Ureter (tissue), 1 donor: Measurements from ENCODE around the gene APELA. TPM values are rescaled to one million over a fixed set of nuclear protein-coding genes. Genes with fewer than 3 reads are reported as not detected.
"Not testable (repeated sequence)": the region's sequence is repeated elsewhere in the genome, so short reads cannot be mapped to it uniquely, and the experiment has no call there.

Experiments
- DNase-seq: peaks from one replicate; pipeline ENCODE4 v3.0.0-alpha.2; 2020; ENCODE audit warnings: low spot score
- total RNA-seq: library from RNA; stranded (reverse); gene quantifications from one replicate; pipeline ENCODE4 v1.2.4, GENCODE V29; 2023
- donor health status: DM: yes; HTN: yes; CAD: no.

APELA gene
- total RNA-seq, 1 donor from 2014 or later = not detected

DNA sequence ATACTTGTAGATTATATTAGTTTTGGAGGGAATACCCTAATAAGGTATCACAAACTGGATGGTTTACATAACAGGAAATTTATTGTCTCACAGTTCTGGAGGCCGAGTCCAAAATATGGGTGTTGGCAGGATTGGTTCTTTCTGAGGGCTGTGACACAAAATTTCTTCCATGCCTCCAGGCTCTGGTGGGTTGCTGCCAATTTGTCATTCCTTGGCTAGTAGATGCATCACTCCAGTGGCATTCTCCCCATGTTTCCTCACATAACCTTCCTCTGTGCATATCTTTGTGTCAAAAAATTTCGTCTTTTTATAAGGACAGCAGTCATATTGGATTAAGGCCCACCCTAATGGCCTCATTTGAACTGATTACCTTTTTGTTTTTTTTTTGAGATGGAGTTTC is 49.3 kb downstream of the APELA start:
- DNase-seq = no peak

DNA sequence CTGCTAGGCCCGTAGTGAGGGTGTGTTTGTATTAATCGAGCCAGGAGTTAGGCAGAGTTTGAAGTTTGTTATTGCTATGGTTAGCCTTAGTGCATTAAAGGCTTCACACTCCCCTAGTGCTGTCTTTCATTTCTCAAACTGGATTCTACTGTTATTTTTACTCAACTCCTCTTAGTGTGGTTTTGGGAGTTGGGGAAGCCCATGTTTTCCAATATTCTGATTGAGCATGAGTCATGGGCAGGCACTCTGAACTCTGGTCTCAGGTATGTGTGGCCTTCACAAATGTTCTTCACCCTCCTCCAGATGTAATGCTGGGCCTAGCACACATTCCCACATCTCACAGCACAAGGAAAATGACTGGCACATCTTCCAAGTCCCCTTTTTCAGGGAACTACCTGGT is 50.1 kb downstream of the APELA start:
- not testable (repeated sequence) for DNase-seq

DNA sequence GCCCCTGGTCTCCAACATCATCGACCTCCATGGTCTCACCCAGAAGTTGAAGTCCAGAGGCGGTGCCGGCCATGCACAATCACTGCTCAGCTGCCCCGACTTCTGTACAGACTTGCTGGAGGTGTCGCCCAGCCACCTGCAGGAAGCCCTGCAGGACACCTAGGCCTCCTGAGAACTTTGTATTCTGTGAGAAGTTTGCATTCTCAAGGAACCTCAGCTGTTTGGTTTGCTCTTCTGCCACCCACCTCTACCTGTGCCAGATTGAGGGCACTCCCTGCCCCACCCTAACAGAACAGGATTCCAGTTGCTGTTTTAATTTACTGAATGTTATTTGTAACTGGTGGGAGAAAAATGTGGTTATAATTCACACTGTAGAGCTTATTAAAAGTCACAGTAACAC is 53.7 kb downstream of the APELA start:
- DNase-seq = no peak

- no peak for DNase-seq
These were observed 54.8 kb downstream of the APELA start for GRCh38 chr4:164931551-164932324.

DNA sequence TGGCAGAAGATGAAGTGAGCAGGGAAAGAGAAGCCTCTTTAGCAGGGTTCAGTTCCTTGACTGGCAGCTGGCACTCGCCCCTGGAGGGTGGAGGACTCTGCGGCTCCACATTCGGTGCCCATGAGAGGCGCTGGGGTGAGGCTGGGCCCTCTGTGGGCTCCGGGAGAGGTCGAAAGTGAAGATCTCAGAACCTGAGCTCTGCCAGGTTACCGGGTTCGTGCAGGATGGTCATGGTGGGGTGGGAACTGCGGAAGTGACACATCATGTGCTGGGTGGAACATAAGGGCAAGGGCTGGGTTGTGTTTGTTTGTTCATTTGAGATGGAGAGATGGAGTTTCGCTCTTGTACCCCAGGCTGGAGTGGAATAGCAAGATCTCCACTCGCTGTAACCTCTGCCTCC is 56.3 kb downstream of the APELA start:
- DNase-seq = no peak

- DNase-seq = no peak
These were observed 58.4 kb downstream of the APELA start for GRCh38 chr4:164935363-164935762.

DNA sequence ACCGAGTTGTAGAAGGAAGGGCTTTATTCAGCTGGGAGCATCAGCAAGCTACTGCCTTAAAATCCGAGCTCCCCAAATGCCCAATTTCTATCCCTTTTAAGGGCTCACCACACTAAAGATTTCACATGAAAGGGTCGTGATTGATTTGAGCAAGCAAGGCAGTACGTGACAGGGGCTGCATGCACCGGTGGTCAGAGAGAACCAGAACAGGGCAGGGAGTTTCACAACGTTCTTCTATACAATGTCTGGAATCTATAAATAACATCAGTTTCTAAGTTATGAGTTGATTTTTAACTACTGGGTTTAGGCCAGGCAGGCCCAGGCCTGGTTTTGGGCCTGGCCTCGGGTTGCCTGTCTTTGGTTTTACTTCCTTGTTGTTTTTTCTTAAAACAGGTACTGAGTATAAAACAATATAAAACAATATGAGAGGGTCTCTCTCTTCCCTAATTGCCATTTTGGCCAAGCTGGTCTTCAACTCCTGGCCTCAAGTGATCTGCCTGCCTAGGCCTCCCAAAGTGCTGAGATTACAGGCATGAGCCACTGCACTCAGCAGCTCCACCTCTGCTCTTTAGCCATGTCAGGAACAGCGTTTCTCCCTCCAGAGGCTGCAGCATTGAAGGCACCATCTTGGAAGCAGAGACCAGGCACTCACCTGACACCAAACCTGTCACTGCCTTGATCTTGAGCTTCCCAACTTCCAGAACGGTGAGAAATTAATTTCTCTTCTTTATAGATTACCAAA is 59.1 kb downstream of the APELA start:
- not testable (repeated sequence) for DNase-seq

DNA sequence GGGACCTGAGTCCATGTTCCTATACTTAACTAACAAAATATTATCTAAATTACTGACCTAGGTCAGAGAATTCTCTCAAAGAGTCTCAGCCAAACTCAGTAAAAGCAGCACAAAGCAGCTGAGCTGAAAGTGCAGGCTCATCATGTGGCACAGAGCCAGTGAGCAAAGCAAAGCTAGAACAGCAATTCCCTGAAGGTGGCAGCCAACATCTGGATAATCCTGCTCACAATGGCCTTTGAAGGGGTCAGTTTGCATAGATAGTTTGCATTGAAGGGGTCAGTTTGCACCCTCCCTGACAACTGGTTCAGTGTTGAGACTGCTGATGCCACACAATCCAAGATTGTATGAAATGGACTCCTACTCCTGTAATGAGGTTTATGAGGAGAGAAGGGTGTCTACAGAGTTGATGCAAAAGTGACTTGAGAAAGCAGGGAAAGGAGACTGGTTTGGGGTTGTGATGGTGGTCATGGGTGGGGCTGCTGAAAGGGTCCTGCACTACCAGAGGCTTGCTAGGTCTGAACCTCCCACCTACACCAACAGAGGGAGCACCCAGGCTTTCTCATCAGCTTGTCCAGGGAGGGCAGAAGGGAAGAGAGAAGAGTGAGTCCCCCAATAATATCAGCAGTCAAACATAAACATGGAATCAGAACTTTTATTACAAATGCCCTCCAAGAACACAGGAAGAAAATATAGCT is 60.7 kb downstream of the APELA start:
- DNase-seq = no peak

GRCh38 chr4:164943192-164943591 is 66.2 kb downstream of the APELA start:
- DNase-seq = no peak

DNA sequence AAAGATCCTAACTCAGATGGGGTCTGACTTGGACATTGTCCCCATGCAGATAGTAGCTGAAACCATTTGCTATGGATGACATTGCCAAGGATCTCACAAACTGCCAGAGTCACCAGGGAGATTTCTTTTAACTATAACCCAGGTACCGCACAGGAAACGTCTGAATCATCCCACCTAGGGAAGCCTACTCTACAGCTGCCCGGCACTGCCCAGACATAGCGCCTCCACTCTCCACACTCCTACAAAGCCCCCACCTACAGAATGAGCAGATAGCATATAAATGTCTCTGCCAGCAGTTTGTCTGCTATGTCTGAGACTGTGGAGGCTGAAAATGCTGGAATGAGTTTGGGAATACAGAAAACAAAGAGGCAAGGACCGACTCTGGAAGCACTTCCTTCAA is 68.2 kb downstream of the APELA start:
- no peak for DNase-seq

DNA sequence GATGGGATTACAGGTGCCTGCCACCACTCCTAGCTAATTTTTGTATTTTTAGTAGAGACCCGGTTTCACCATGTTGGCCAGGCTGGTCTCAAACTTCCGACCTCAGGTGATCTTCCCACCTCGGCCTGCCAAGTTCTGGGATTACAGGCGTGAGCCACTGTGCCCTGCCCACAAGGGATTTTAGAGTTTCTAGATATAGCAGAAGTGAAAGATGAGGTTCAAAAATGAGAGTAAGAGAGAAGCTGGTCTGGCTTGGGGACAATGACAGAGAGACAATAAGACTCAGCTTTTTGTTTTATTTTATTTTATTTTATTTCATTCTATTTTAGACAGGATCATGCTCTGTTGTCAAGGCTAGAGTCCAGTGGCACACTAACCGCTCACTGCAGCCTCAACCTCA is 69.8 kb downstream of the APELA start:
- no peak for DNase-seq

Other genes starting within 250 kb of the APELA start
- gene SMIM31, start 123.0 kb upstream of the APELA start, total RNA-seq = 4.6 TPM
- 2.6 TPM for gene TRIM61, start 100.5 kb downstream of the APELA start, total RNA-seq
- not detected for gene TRIM60, start 154.8 kb downstream of the APELA start, total RNA-seq
- gene TRIM75, start 176.7 kb downstream of the APELA start, total RNA-seq = not detected
- gene TMEM192, start 235.7 kb downstream of the APELA start, total RNA-seq = 23.1 TPM